ENCODE results near the gene RASSF5.

Gene RASSF5

DNA sequence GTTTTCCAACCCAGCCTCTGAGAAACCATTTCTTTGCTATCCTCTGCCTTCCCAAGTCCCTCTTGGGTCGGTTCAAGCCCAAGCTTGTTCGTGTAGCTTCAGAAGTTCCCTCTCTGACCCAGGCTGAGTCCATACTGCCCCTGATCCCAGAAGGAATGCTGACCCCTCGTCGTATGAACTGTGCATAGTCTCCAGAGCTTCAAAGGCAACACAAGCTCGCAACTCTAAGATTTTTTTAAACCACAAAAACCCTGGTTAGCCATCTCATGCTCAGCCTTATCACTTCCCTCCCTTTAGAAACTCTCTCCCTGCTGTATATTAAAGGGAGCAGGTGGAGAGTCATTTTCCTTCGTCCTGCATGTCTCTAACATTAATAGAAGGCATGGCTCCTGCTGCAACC lies 81.2 kb downstream of the RASSF5 start:
- H2AFZ ChIP-seq (ENCODE audit: low read length) = no peak overlapping the region
- no peak overlapping the region for H3K4me2 ChIP-seq (ENCODE audit: low read depth, low read length)
- DNase-seq = no peak
- no peaks in the 10 kb centered on the region for H3K4me1 ChIP-seq (ENCODE audit: low read length)
- H3K9me3 ChIP-seq (replicated peaks; ENCODE audit: insufficient read depth, low read length) = no peaks in the 10 kb centered on the region
- no peak overlapping the region for H3K9ac ChIP-seq (ENCODE audit: low read length)
- H3F3A ChIP-seq (ENCODE audit: insufficient read depth, low read length) = peaks cover 39% of the 10 kb centered on the region
- H3K79me2 ChIP-seq (ENCODE audit: low read length) = peaks cover 52% of the 10 kb centered on the region
- peaks cover under 1% of the 10 kb centered on the region for H4K20me1 ChIP-seq (ENCODE audit: insufficient read depth, low read length)
- H3K27me3 ChIP-seq (replicated peaks; ENCODE audit: insufficient read depth, low read length) = no peaks in the 10 kb centered on the region
- H3K36me3 ChIP-seq (replicated peaks; ENCODE audit: insufficient read depth, low read length) = peaks cover 47% of the 10 kb centered on the region
- no peaks in the 10 kb centered on the region for H3K9me2 ChIP-seq (replicated peaks; ENCODE audit: insufficient read depth, low read length)
- H3K4me3 ChIP-seq (ENCODE audit: low read length) = no peak overlapping the region
- TF ChIP-seq, protein P1, sequence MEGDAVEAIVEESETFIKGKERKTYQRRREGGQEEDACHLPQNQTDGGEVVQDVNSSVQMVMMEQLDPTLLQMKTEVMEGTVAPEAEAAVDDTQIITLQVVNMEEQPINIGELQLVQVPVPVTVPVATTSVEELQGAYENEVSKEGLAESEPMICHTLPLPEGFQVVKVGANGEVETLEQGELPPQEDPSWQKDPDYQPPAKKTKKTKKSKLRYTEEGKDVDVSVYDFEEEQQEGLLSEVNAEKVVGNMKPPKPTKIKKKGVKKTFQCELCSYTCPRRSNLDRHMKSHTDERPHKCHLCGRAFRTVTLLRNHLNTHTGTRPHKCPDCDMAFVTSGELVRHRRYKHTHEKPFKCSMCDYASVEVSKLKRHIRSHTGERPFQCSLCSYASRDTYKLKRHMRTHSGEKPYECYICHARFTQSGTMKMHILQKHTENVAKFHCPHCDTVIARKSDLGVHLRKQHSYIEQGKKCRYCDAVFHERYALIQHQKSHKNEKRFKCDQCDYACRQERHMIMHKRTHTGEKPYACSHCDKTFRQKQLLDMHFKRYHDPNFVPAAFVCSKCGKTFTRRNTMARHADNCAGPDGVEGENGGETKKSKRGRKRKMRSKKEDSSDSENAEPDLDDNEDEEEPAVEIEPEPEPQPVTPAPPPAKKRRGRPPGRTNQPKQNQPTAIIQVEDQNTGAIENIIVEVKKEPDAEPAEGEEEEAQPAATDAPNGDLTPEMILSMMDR (IDR thresholded peaks at IDR 0.05; ENCODE audit: low read length) = no peak
- no peak for TF ChIP-seq EZH2 (optimal IDR thresholded peaks at IDR 0.05; ENCODE audit: low read depth, low read length)
- TF ChIP-seq EZH2phosphoT487 (IDR thresholded peaks at IDR 0.05; ENCODE audit: low read length) = no peak
- no peak overlapping the region for H3K27ac ChIP-seq (ENCODE audit: low read length)

DNA sequence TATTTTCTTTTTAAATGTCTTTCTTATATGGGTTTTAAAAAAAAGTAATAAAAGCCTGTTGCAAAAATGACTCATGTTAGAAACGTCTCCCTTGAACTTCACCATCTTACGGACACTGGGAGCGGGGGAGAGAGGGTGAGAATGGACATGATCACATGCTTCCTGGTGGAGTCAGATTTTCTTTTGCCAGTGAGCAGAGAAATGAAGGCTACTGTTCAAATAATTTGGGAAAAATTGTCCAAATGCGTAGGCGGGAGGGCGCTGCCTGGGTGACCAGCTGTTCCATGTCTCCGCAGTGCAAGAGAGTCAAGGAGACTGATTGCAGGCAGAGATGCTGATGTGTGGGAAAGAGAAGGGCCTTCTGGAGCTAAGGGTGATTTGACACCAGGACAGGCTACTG lies 81.9 kb downstream of the RASSF5 start:
- no peaks in the 10 kb centered on the region for H3K27me3 ChIP-seq (replicated peaks; ENCODE audit: insufficient read depth, low read length)
- H2AFZ ChIP-seq (ENCODE audit: low read length) = no peak overlapping the region
- H3K9me3 ChIP-seq (replicated peaks; ENCODE audit: insufficient read depth, low read length) = no peaks in the 10 kb centered on the region
- no peaks in the 10 kb centered on the region for H3K4me1 ChIP-seq (ENCODE audit: low read length)
- H3F3A ChIP-seq (ENCODE audit: insufficient read depth, low read length) = peaks cover 35% of the 10 kb centered on the region
- H4K20me1 ChIP-seq (ENCODE audit: insufficient read depth, low read length) = no peaks in the 10 kb centered on the region; the same call in 1 of the 2 replicates
- TF ChIP-seq, protein P1 (IDR thresholded peaks at IDR 0.05; ENCODE audit: low read length) = no peak
- no peak for TF ChIP-seq EZH2 (optimal IDR thresholded peaks at IDR 0.05; ENCODE audit: low read depth, low read length)
- no peak for TF ChIP-seq EZH2phosphoT487 (IDR thresholded peaks at IDR 0.05; ENCODE audit: low read length)
- no peak overlapping the region for H3K4me2 ChIP-seq (ENCODE audit: low read depth, low read length)
- H3K36me3 ChIP-seq (replicated peaks; ENCODE audit: insufficient read depth, low read length) = peaks cover 42% of the 10 kb centered on the region
- peaks cover 45% of the 10 kb centered on the region for H3K79me2 ChIP-seq (ENCODE audit: low read length)
- H3K4me3 ChIP-seq (ENCODE audit: low read length) = no peak overlapping the region
- no peak overlapping the region for H3K27ac ChIP-seq (ENCODE audit: low read length)
- no peak for DNase-seq
- H3K9me2 ChIP-seq (replicated peaks; ENCODE audit: insufficient read depth, low read length) = no peaks in the 10 kb centered on the region
- H3K9ac ChIP-seq (ENCODE audit: low read length) = no peak overlapping the region

DNA sequence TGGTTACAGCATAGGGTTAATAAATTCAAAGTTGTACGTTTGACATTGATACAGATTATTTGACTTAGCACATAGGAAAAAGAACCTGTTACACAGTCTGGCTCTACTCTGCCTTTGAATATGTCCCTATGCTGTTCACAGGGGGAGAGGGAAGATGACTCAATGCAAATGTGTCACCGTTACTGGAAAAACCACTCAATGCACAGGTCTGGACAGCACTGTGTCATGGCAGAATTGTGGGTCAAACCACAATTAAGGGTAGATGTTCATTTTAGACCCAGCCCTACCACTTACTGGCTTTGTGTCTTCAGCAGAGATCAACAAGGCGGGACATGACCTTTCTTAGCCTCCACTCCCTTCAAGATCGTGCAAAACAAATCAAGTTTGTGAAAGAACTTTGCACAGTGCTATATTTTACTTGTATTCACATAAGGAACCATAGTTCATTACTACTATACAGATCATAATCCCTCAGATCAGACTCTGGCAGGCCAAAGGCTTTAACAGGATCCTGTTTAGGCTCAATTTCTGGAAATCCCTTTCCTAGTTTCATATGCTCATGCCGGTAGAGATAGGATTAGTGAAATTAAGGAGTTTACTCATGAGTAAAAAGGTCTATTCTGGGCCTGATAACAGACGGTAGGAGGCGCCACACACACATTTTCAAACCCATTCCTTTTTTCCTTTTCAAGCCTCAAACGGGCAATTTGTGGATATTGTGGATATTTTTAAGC lies 82.9 kb downstream of the RASSF5 start:
- peaks cover 34% of the 10 kb centered on the region for H3F3A ChIP-seq (ENCODE audit: insufficient read depth, low read length)
- H3K27ac ChIP-seq (ENCODE audit: low read length) = no peak overlapping the region
- no peak overlapping the region for H3K4me2 ChIP-seq (ENCODE audit: low read depth, low read length)
- no peaks in the 10 kb centered on the region for H3K4me1 ChIP-seq (ENCODE audit: low read length)
- H3K4me3 ChIP-seq (ENCODE audit: low read length) = no peak overlapping the region
- no peak for DNase-seq
- H2AFZ ChIP-seq (ENCODE audit: low read length) = no peak overlapping the region
- no peaks in the 10 kb centered on the region for H3K27me3 ChIP-seq (replicated peaks; ENCODE audit: insufficient read depth, low read length)
- no peaks in the 10 kb centered on the region for H3K9me2 ChIP-seq (replicated peaks; ENCODE audit: insufficient read depth, low read length)
- no peaks in the 10 kb centered on the region; the same call in 1 of the 2 replicates for H4K20me1 ChIP-seq (ENCODE audit: insufficient read depth, low read length)
- H3K36me3 ChIP-seq (replicated peaks; ENCODE audit: insufficient read depth, low read length) = peaks cover 32% of the 10 kb centered on the region
- H3K79me2 ChIP-seq (ENCODE audit: low read length) = peaks cover 35% of the 10 kb centered on the region
- no peak for TF ChIP-seq EZH2 (optimal IDR thresholded peaks at IDR 0.05; ENCODE audit: low read depth, low read length)
- TF ChIP-seq, protein P1 (IDR thresholded peaks at IDR 0.05; ENCODE audit: low read length) = peak; percentile 55
- TF ChIP-seq EZH2phosphoT487 (IDR thresholded peaks at IDR 0.05; ENCODE audit: low read length) = no peak
- no peak overlapping the region for H3K9ac ChIP-seq (ENCODE audit: low read length)
- H3K9me3 ChIP-seq (replicated peaks; ENCODE audit: insufficient read depth, low read length) = no peaks in the 10 kb centered on the region

All from MM.1S (cell line).